Keratinocyte (primary cell): ENCODE measurements around the gene SHANK1. TPM values are rescaled to one million over a fixed set of nuclear protein-coding genes. Genes with fewer than 3 reads are reported as not detected.

ENCODE experiments used
- DNase-seq: peaks from one replicate; pipeline ENCODE4 v3.0.0-alpha.2; 2011; ENCODE audit warnings: low read depth, missing footprints, low spot score
- FAIRE-seq: peaks from 2 replicates; lab custom pipeline; 2011; peaks lifted over from hg19 to GRCh38; lab: Jason Lieb, UNC
- H2AFZ ChIP-seq: 2 replicates; pipeline ENCODE4 v1.6.0; 2012; ENCODE audit warnings: low read length, control low read depth, inconsistent platforms; ENCODE audit not compliant: control insufficient read depth
- H3K27ac ChIP-seq: 2 replicates; pipeline ENCODE4 v1.5.1; 2011; ENCODE audit warnings: low read length; ENCODE audit not compliant: control insufficient read depth, insufficient read depth
- H3K27me3 ChIP-seq: 3 replicates; pipeline ENCODE4 v1.6.0; 2011; ENCODE audit warnings: low read length; ENCODE audit not compliant: control insufficient read depth, insufficient read depth; ENCODE audit errors: extremely low read depth
- H3K36me3 ChIP-seq, 2 experiments: 2 replicates in 1 of 2; 3 replicates in 1 of 2; pipeline ENCODE4 v1.5.1; 2011; ENCODE audit warnings: low read length in 2 of 2, mild to moderate bottlenecking in 1 of 2; ENCODE audit not compliant: control insufficient read depth in 2 of 2, insufficient read depth in 2 of 2; ENCODE audit errors: extremely low read depth in 1 of 2
- H3K4me1 ChIP-seq: 3 replicates; pipeline ENCODE4 v1.5.1; 2011; ENCODE audit warnings: low read length; ENCODE audit not compliant: control insufficient read depth, insufficient read depth; ENCODE audit errors: extremely low read depth
- H3K4me2 ChIP-seq: 3 replicates; pipeline ENCODE4 v1.6.0; 2011; ENCODE audit warnings: low read depth, low read length; ENCODE audit not compliant: control insufficient read depth, insufficient read depth; ENCODE audit errors: extremely low read depth
- H3K4me3 ChIP-seq, 3 experiments: fragments of 200-600 bp in 1 of 3; sonication (generic) in 1 of 3; 2 replicates in 2 of 3; 3 replicates in 1 of 3; pipeline ENCODE4 v1.5.1; 2011 to 2016; ENCODE audit warnings: low read length in 3 of 3, mild to moderate bottlenecking in 3 of 3, control low read depth in 2 of 3, inconsistent platforms in 1 of 3, low read depth in 1 of 3, mixed read lengths in 1 of 3, mixed run types in 1 of 3, moderate library complexity in 1 of 3; ENCODE audit not compliant: control insufficient read depth in 2 of 3, insufficient read depth in 2 of 3; ENCODE audit errors: extremely low read depth in 1 of 3
- H3K79me2 ChIP-seq: 2 replicates; pipeline ENCODE4 v1.6.0; 2012; ENCODE audit warnings: low read length; ENCODE audit not compliant: control insufficient read depth, insufficient read depth
- H3K9ac ChIP-seq: 3 replicates; pipeline ENCODE4 v1.6.0; 2011; ENCODE audit warnings: low read length; ENCODE audit not compliant: control insufficient read depth, insufficient read depth; ENCODE audit errors: extremely low read depth
- H3K9me1 ChIP-seq: 3 replicates; pipeline ENCODE4 v1.6.0; 2011; ENCODE audit warnings: low read length; ENCODE audit not compliant: control insufficient read depth, insufficient read depth; ENCODE audit errors: extremely low read depth
- H3K9me3 ChIP-seq: 2 replicates; pipeline ENCODE4 v1.5.1; 2012; ENCODE audit warnings: low read depth, low read length; ENCODE audit not compliant: control insufficient read depth
- H4K20me1 ChIP-seq: 3 replicates; pipeline ENCODE4 v1.6.0; 2011; ENCODE audit warnings: low read length; ENCODE audit not compliant: control insufficient read depth, insufficient read depth; ENCODE audit errors: extremely low read depth
- EZH2 ChIP-seq: IDR thresholded peaks from one replicate; pipeline ENCODE4 v1.6.1; 2012; ENCODE audit warnings: inconsistent platforms, mild to moderate bottlenecking, low read length, moderate library complexity
- dilution Hi-C: fragments of 300-500 bp; cut with MboI; formaldehyde crosslinking; loops from one replicate; pipeline ENCODE4 v1.7.0; 2020; ENCODE audit warnings: low sequenced_read_pairs; ENCODE audit not compliant: extremely low pct_ligation_motif_present
- polyA plus RNA-seq, 5 experiments: library from polyadenylated mRNA; depleted of rRNA in 3 of 5; stranded (reverse) in 3 of 5; stranded (forward) in 1 of 5; unstranded in 1 of 5; fragments of >200 nt; gene quantifications; 1 replicate in 1 of 5; 2 replicates in 3 of 5; 3 replicates in 1 of 5; pipeline versions ENCODE4 v1.2.1 to v1.2.3, GENCODE V29; 2011 to 2012; ENCODE audit warnings: missing spikeins in 2 of 5, low read depth in 1 of 5, low replicate concordance in 1 of 5
- TF ChIP-seq, protein P1 (sequence below), 3 experiments: IDR thresholded peaks in 1 of 3; conservative IDR thresholded peaks in 1 of 3; optimal IDR thresholded peaks in 1 of 3; 2 replicates in 2 of 3; 3 replicates in 1 of 3; pipeline versions ENCODE3 to v1.5.1; 2011; ENCODE audit warnings: low read length in 3 of 3, mild to moderate bottlenecking in 3 of 3, moderate library complexity in 2 of 3, control low read depth in 1 of 3, inconsistent platforms in 1 of 3; ENCODE audit not compliant: insufficient read depth in 2 of 3; ENCODE audit errors: extremely low read depth in 1 of 3

The SHANK1 gene
- polyA plus RNA-seq, 1 donor (not counting 4 experiments of a cell fraction or from before 2014, with no cell fraction given) = 0.51 TPM

DNA sequence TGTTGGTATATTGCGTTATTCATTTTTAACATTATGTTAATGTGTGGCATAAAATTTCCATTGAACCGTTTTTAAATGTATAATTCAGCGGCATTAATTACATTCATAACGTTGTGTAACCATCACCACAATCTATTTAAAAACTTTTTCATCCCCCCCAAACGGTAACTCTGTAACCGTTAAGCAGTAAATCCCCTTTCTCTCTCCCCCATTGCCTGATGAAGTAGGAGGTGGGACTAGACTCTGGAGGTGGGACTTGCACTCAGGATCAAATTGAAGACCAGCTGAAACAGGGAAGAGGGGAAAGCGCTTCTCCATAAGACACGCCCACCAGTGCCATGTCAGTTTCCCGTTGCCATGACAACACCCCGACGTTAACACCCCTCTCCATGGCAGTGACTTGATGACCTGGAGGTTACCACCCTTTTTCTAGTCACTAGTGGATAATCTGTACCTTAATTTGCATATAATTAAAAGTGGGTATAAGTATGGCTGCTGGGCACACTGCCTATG, 20.4 kb upstream of the SHANK1 start:
- Histone ChIP-seq H2AFZ (no peak overlapping the region), H3K79me2 (no peaks in the 10 kb centered on the region), H3K4me3 (no peak overlapping the region), H4K20me1 (no peaks in the 10 kb centered on the region), H3K9ac (no peak overlapping the region), H3K9me3 (no peaks in the 10 kb centered on the region), H3K27me3 (peaks cover 3% of the 10 kb centered on the region), H3K4me1 (no peaks in the 10 kb centered on the region), H3K36me3 (no peaks in the 10 kb centered on the region), H3K4me2 (no peak overlapping the region), H3K9me1 (no peaks in the 10 kb centered on the region), H3K27ac (no peak overlapping the region)
- FAIRE-seq = no peak
- no peak for TF ChIP-seq EZH2
- TF ChIP-seq, protein P1, sequence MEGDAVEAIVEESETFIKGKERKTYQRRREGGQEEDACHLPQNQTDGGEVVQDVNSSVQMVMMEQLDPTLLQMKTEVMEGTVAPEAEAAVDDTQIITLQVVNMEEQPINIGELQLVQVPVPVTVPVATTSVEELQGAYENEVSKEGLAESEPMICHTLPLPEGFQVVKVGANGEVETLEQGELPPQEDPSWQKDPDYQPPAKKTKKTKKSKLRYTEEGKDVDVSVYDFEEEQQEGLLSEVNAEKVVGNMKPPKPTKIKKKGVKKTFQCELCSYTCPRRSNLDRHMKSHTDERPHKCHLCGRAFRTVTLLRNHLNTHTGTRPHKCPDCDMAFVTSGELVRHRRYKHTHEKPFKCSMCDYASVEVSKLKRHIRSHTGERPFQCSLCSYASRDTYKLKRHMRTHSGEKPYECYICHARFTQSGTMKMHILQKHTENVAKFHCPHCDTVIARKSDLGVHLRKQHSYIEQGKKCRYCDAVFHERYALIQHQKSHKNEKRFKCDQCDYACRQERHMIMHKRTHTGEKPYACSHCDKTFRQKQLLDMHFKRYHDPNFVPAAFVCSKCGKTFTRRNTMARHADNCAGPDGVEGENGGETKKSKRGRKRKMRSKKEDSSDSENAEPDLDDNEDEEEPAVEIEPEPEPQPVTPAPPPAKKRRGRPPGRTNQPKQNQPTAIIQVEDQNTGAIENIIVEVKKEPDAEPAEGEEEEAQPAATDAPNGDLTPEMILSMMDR (optimal IDR thresholded peaks at IDR 0.05 in 1 of 3, IDR thresholded peaks at IDR 0.05 in 1 of 3, conservative IDR thresholded peaks at IDR 0.05 in 1 of 3; ENCODE audit: extremely low read depth in 1 of 3, insufficient read depth in 2 of 3, low read length in 3 of 3) = no peak
- no peak for DNase-seq
- dilution Hi-C loops = no loop called here

DNA sequence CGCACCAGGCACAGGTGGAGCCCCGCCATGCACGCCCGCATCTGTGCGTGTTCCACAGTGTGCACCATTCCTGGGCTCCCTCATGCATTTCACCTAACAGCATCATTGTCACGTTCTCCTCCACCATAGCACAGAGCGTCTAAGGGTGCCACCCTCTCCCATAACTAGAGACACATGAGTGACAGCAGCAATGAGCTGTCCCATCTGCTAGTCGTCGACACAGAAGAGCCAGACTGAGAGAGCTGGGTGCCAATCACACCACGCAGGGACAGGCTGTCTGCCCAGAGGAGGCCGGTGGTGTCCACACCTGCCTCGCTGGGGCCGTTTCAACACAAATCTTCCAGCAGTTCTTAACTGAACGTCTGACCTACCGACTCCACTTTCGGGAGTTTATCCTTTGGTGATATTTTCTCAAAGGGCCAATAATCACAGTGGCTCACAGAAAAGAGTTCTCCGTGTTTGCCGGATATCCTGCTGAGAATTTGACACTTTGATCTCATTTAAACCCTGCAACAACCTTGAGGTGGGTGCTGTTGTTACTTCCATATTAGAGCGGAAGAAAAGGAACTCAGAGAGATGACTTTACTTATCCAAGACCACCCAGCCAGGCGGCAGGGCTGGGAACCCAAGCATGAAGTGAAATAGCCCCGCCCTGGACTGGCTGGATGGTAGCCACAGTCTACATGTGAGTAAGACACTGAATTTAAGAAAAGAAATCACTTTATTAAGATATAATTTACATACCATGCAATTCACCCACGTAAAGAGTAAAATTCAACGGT, 19.7 kb upstream of the SHANK1 start:
- no peak for DNase-seq
- dilution Hi-C loops = no loop called here
- H3K27me3 ChIP-seq = peaks cover 3% of the 10 kb centered on the region
- no peak overlapping the region for H3K9ac ChIP-seq
- H2AFZ ChIP-seq = no peak overlapping the region
- H3K27ac ChIP-seq = no peak overlapping the region
- H3K4me3 ChIP-seq = no peak overlapping the region
- no peaks in the 10 kb centered on the region for H3K79me2 ChIP-seq
- no peaks in the 10 kb centered on the region for H3K4me1 ChIP-seq
- FAIRE-seq = no peak
- H3K9me1 ChIP-seq = no peaks in the 10 kb centered on the region
- H3K36me3 ChIP-seq = no peaks in the 10 kb centered on the region
- H3K4me2 ChIP-seq = no peak overlapping the region
- no peak for TF ChIP-seq EZH2
- TF ChIP-seq, protein P1 (optimal IDR thresholded peaks at IDR 0.05 in 1 of 3, IDR thresholded peaks at IDR 0.05 in 1 of 3, conservative IDR thresholded peaks at IDR 0.05 in 1 of 3; ENCODE audit: extremely low read depth in 1 of 3, insufficient read depth in 2 of 3, low read length in 3 of 3) = no peak
- H4K20me1 ChIP-seq = no peaks in the 10 kb centered on the region
- no peaks in the 10 kb centered on the region for H3K9me3 ChIP-seq
